Neuronal stem cell (in vitro differentiated cells): ENCODE data around the gene TRAF2.
"Not testable (repeated sequence)": the region's sequence is repeated elsewhere in the genome, so short reads cannot be mapped to it uniquely, and the experiment has no call there.

Experiments
- DNase-seq: peaks from one replicate; pipeline ENCODE4 v3.0.0-alpha.2; 2013; ENCODE audit warnings: low spot score
- H2AFZ ChIP-seq: one replicate; pipeline ENCODE4 v1.6.1; 2013; ENCODE audit warnings: mild to moderate bottlenecking, low read length, inconsistent platforms
- H2AK5ac ChIP-seq: 2 replicates; pipeline ENCODE4 v1.6.1; 2013; ENCODE audit warnings: low read depth, mild to moderate bottlenecking, inconsistent platforms, low read length, moderate library complexity, mixed read lengths
- H2BK120ac ChIP-seq: 2 replicates; pipeline ENCODE4 v1.6.1; 2013; ENCODE audit warnings: low read depth, mild to moderate bottlenecking, inconsistent platforms, low read length, moderate library complexity, mixed read lengths
- H2BK12ac ChIP-seq: one replicate; pipeline ENCODE4 v1.6.1; 2013; ENCODE audit warnings: low read length, inconsistent platforms
- H2BK15ac ChIP-seq: 2 replicates; pipeline ENCODE4 v1.6.1; 2013; ENCODE audit warnings: mild to moderate bottlenecking, low read length, inconsistent platforms, mixed read lengths
- H2BK5ac ChIP-seq: one replicate; pipeline ENCODE4 v1.6.1; 2013; ENCODE audit warnings: inconsistent platforms, mild to moderate bottlenecking, low read length, moderate library complexity
- H3K14ac ChIP-seq: one replicate; pipeline ENCODE4 v1.6.1; 2013; ENCODE audit warnings: low read length, inconsistent platforms
- H3K18ac ChIP-seq: 2 replicates; pipeline ENCODE4 v1.6.1; 2013; ENCODE audit warnings: low read length, inconsistent platforms
- H3K23ac ChIP-seq: 2 replicates; pipeline ENCODE4 v1.6.1; 2013; ENCODE audit warnings: low read depth, mild to moderate bottlenecking, mixed read lengths, low read length, inconsistent platforms; ENCODE audit not compliant: poor library complexity
- H3K27ac ChIP-seq: replicated peaks from 3 replicates; pipeline ENCODE4 v1.5.1; 2013; ENCODE audit warnings: low read length, inconsistent platforms
- H3K27me3 ChIP-seq, 3 experiments: 2 replicates each; pipeline ENCODE4 v1.6.1; 2013; ENCODE audit warnings: low read length in 3 of 3, mild to moderate bottlenecking in 2 of 3, inconsistent platforms in 1 of 3, low read depth in 1 of 3, mixed read lengths in 1 of 3, moderate library complexity in 1 of 3; ENCODE audit not compliant: control insufficient read depth in 3 of 3, insufficient read depth in 3 of 3
- H3K36me3 ChIP-seq, 2 donors: replicated peaks in 1 of 2; 2 replicates each; pipeline ENCODE4 v1.6.1; 2013; ENCODE audit warnings: low read length in 2 of 2; ENCODE audit not compliant: control insufficient read depth in 2 of 2, insufficient read depth in 2 of 2
- H3K4ac ChIP-seq: 2 replicates; pipeline ENCODE4 v1.6.1; 2013; ENCODE audit warnings: inconsistent platforms, mild to moderate bottlenecking, low read length, moderate library complexity
- H3K4me1 ChIP-seq, 2 donors: 1 replicate in 1 of 2; 2 replicates in 1 of 2; pipeline ENCODE4 v1.6.1; 2013; ENCODE audit warnings: low read length in 2 of 2, low read depth in 1 of 2; ENCODE audit not compliant: control insufficient read depth in 2 of 2, insufficient read depth in 1 of 2
- H3K4me2 ChIP-seq: one replicate; pipeline ENCODE4 v1.6.1; 2013; ENCODE audit warnings: mild to moderate bottlenecking, low read length, inconsistent platforms; ENCODE audit not compliant: insufficient read depth, poor library complexity, severe bottlenecking
- H3K4me3 ChIP-seq, 2 donors: 2 replicates each; pipeline ENCODE4 v1.5.1; 2013; ENCODE audit warnings: low read length in 2 of 2, mild to moderate bottlenecking in 2 of 2, inconsistent platforms in 1 of 2, moderate library complexity in 1 of 2
- H3K79me1 ChIP-seq: one replicate; pipeline ENCODE4 v1.6.1; 2013; ENCODE audit warnings: low read depth, mild to moderate bottlenecking, inconsistent platforms, low read length, moderate library complexity
- H3K9ac ChIP-seq: one replicate; pipeline ENCODE4 v1.6.1; 2013; ENCODE audit warnings: mild to moderate bottlenecking, low read depth, low read length, inconsistent platforms; ENCODE audit not compliant: poor library complexity
- H3K9me3 ChIP-seq, 2 donors: replicated peaks in 1 of 2; 2 replicates each; pipeline versions ENCODE3 to v1.6.1; 2013; ENCODE audit warnings: low read length in 2 of 2, mild to moderate bottlenecking in 2 of 2, inconsistent platforms in 1 of 2, low read depth in 1 of 2, mixed read lengths in 1 of 2, moderate library complexity in 1 of 2; ENCODE audit not compliant: control insufficient read depth in 2 of 2, insufficient read depth in 1 of 2
- H4K8ac ChIP-seq: one replicate; pipeline ENCODE4 v1.6.1; 2013; ENCODE audit warnings: low read depth, mild to moderate bottlenecking, inconsistent platforms, low read length, moderate library complexity
- H4K91ac ChIP-seq: one replicate; pipeline ENCODE4 v1.6.1; 2013; ENCODE audit warnings: low read length, low read depth, mild to moderate bottlenecking, inconsistent platforms; ENCODE audit not compliant: poor library complexity
- WGBS, 2 donors: extraction: QIAGEN DNeasy Blood & Tissue Kit; methylation state at CpG; one replicate each; pipeline ENCODE4 v1.1.7; 2013; ENCODE audit warnings: missing lambda C conversion rate in 2 of 2, mixed read lengths in 1 of 2; ENCODE audit not compliant: insufficient read length in 2 of 2, insufficient replicate concordance in 1 of 2; ENCODE audit errors: extremely low coverage in 2 of 2; 5-methylcytosine and 5-hydroxymethylcytosine counted together

TRAF2 gene

GRCh38 chr9:136840877-136841645 is 45.3 kb upstream of the TRAF2 start:
- H2BK12ac ChIP-seq, result no peak overlapping the region
- peaks cover 0 to 5% (median 4%) of the 10 kb centered on the region in 3 experiments for H3K27me3 ChIP-seq
- H3K4me1 ChIP-seq, result peaks cover 26 to 28% of the 10 kb centered on the region in 2 donors
- H2BK15ac ChIP-seq, result no peak overlapping the region
- H3K18ac ChIP-seq, result peak overlapping the region; percentile 85
- peaks cover 0 to 1% of the 10 kb centered on the region in 2 donors for H3K9me3 ChIP-seq
- no peak overlapping the region for H2BK5ac ChIP-seq
- no peak overlapping the region for H2AFZ ChIP-seq
- H3K36me3 ChIP-seq, result peaks cover 12 to 48% of the 10 kb centered on the region in 2 donors
- H3K14ac ChIP-seq, result peak overlapping the region; percentile 1
- peak overlapping the region; percentile 3 for H3K4ac ChIP-seq
- H4K91ac ChIP-seq, result no peak overlapping the region
- H4K8ac ChIP-seq, result peak overlapping the region; percentile 82
- peak overlapping the region; percentile 79 for H3K9ac ChIP-seq
- H3K4me2 ChIP-seq, result no peak overlapping the region
- H3K23ac ChIP-seq, result peak overlapping the region; percentile 99
- H3K79me1 ChIP-seq, result peaks cover 15% of the 10 kb centered on the region
- no peak overlapping the region for H2BK120ac ChIP-seq
- peak overlapping the region; percentile 2 for H2AK5ac ChIP-seq
- no CpG with 5 or more reads among the region's 28 CpGs for WGBS, 2 donors
- DNase-seq, result no peak
- H3K4me3 ChIP-seq, result no peak overlapping the region
- peak overlapping the region; percentile 66 for H3K27ac ChIP-seq

- H2AFZ ChIP-seq, H4K91ac ChIP-seq, H3K4ac ChIP-seq, H4K8ac ChIP-seq, DNase-seq, H2BK15ac ChIP-seq, H3K9me3 ChIP-seq, H2AK5ac ChIP-seq: not testable (repeated sequence)
- peak overlapping the region; percentile 94 for H3K18ac ChIP-seq
- peak overlapping the region; percentile 10 for H3K14ac ChIP-seq
- peak overlapping the region; percentile 87 for H2BK120ac ChIP-seq
- peak overlapping the region in 1 of 2 donors; percentile 49 for H3K4me3 ChIP-seq
- H3K27ac ChIP-seq, result peak overlapping the region; percentile 29
- peak overlapping the region; percentile 11 for H3K4me2 ChIP-seq
- peak overlapping the region; percentile 58 for H2BK12ac ChIP-seq
- no CpG with 5 or more reads among the region's 16 CpGs for WGBS, 2 donors
- peak overlapping the region; percentile 60 for H3K9ac ChIP-seq
- H3K27me3 ChIP-seq, result peaks cover 0 to 13% (median 11%) of the 10 kb centered on the region in 3 experiments
- peaks cover 19% of the 10 kb centered on the region for H3K79me1 ChIP-seq
- H3K36me3 ChIP-seq, result peaks cover 9 to 40% of the 10 kb centered on the region in 2 donors
- H3K23ac ChIP-seq, result peak overlapping the region; percentile 89
- peaks cover 26 to 34% of the 10 kb centered on the region in 2 donors for H3K4me1 ChIP-seq
- peak overlapping the region; percentile 53 for H2BK5ac ChIP-seq
Measured at GRCh38 chr9:136841646-136842379, 44.5 kb upstream of the TRAF2 start.

GRCh38 chr9:136842380-136842948 is 43.9 kb upstream of the TRAF2 start, which contains the start of gene AJM1:
Gene AJM1, plus strand, starts transcription at chr9:136842478. Its CDS starts 1,937 bp downstream, at chr9:136844415.
- Histone ChIP-seq H3K4me3 (peak within 1 kb of the TSS; percentile 49 to 72), H3K4me1 (peaks cover 26 to 36% of the 10 kb centered on the region in 2 donors), H3K79me1 (peaks cover 20% of the 10 kb centered on the region), H2AFZ (peak within 1 kb of the TSS; percentile 69), H2BK120ac (peak within 1 kb of the TSS; percentile 87), H4K8ac (peak within 1 kb of the TSS; percentile 65), H3K27ac (peak within 1 kb of the TSS; percentile 29), H2BK5ac (peak within 1 kb of the TSS; percentile 53), H3K18ac (peak within 1 kb of the TSS; percentile 94), H3K36me3 (peaks cover 6 to 36% of the 10 kb centered on the region in 2 donors), H3K9ac (peak within 1 kb of the TSS; percentile 70), H3K14ac (peak within 1 kb of the TSS; percentile 10), H3K4me2 (peak within 1 kb of the TSS; percentile 66), H2BK12ac (peak within 1 kb of the TSS; percentile 58), H3K27me3 (peaks cover 0 to 15% (median 11%) of the 10 kb centered on the region in 3 experiments), H2AK5ac (peak within 1 kb of the TSS; percentile 14), H3K23ac (peak within 1 kb of the TSS; percentile 99)
- H4K91ac ChIP-seq, H3K4ac ChIP-seq, H3K9me3 ChIP-seq, H2BK15ac ChIP-seq: not testable (repeated sequence)
- WGBS, 2 donors, result no CpG with 5 or more reads among the region's 27 CpGs
- peak; percentile 74 for DNase-seq
